Urinary bladder (tissue), 4 donors: ENCODE measurements around the gene GP1BA. TPM values are rescaled to one million over a fixed set of nuclear protein-coding genes. Genes with fewer than 3 reads are reported as not detected.

Experiments
- DNase-seq: peaks from one replicate; pipeline ENCODE4 v3.0.0-alpha.2; 2015; ENCODE audit errors: extremely low spot score
- H3K27ac ChIP-seq: one replicate; pipeline ENCODE4 v1.5.1; 2013; ENCODE audit warnings: low read depth, mild to moderate bottlenecking, moderate library complexity
- H3K36me3 ChIP-seq: one replicate; pipeline ENCODE4 v1.6.1; 2013; ENCODE audit warnings: mild to moderate bottlenecking, moderate library complexity; ENCODE audit not compliant: insufficient read depth
- H3K4me1 ChIP-seq: one replicate; pipeline ENCODE4 v1.6.1; 2013; ENCODE audit warnings: mild to moderate bottlenecking, moderate library complexity; ENCODE audit not compliant: insufficient read depth
- H3K4me3 ChIP-seq: one replicate; pipeline ENCODE4 v1.5.1; 2013; ENCODE audit warnings: low read depth, low read length
- WGBS: extraction: QIAGEN DNeasy Blood & Tissue Kit; methylation state at CpG from one replicate; pipeline ENCODE4 v1.1.7; 2013; 5-methylcytosine and 5-hydroxymethylcytosine counted together
- polyA plus RNA-seq: library from polyadenylated mRNA; stranded (reverse); fragments of 200-250 nt; gene quantifications from one replicate; pipeline ENCODE4 v1.2.3, GENCODE V29; 2013
- total RNA-seq: library from RNA; depleted of rRNA; stranded (reverse); fragments of >200 nt; gene quantifications from one replicate; pipeline ENCODE4 v1.2.3, GENCODE V29; 2014
- donor health status: healthy with polysubstance abuse.
- donor health status: healthy.

GP1BA gene
- not detected for total RNA-seq
- polyA plus RNA-seq: 0.04 TPM

GRCh38 chr17:4931963-4932362 is at the start of gene GP1BA:
Gene GP1BA (plus strand): TSS chr17:4932277. CDS start chr17:4932605, 328 bp downstream.
- H3K4me1 ChIP-seq: no peaks in the 10 kb centered on the region
- DNase-seq: no peak
- 86% methylated on average over 14 of the region's 14 CpGs for WGBS
- no peak within 1 kb of the TSS for H3K27ac ChIP-seq
- no peaks in the 10 kb centered on the region for H3K36me3 ChIP-seq
- H3K4me3 ChIP-seq: no peak within 1 kb of the TSS

DNA sequence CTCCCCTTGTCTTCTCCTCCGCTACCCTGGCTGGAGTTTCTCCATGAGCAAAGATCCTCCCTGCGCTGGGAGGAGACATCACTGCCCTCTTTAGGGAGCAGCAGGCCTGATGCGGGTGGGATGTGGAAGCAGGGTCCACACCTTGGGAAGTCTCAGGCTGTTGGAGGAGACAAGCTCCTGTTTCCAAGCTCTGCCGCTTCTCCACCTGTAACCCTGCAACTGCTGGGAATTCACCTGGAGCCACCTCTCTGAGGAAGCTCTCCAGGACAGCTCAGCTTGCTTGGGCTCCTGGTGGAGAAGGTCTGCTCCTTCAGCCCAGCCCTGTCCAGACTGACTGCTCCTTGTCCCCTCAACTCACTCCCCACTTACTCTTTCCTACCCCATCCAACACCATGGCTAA is 47.6 kb upstream of the GP1BA start:
- 94% methylated on average over 4 of the region's 4 CpGs for WGBS
- DNase-seq: no peak
- Histone ChIP-seq H3K36me3 (no peaks in the 10 kb centered on the region), H3K27ac (no peak overlapping the region), H3K4me1 (no peaks in the 10 kb centered on the region), H3K4me3 (no peak overlapping the region)

DNA sequence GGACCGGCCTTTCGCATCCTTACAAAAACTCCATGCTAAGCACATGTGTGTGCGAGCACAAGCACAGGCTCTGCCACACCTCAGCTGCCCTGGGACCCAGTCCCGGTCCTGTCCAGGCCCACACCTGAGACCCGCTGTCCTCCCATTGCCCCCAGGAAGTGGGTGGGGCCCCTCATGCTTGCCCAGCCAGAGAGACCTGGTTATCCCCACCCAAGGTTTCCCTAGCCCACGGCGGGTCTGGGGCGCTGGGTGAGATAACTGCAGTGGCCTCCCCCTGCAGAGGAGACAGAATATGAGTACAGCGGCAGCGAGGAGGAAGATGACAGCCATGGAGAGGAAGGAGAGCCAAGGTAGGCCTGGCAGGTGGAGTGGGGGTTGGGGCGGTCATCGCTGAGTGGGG is 45.2 kb upstream of the GP1BA start:
- H3K36me3 ChIP-seq: no peaks in the 10 kb centered on the region
- H3K4me3 ChIP-seq: no peak overlapping the region
- DNase-seq: no peak
- 93% methylated on average over 12 of the region's 12 CpGs for WGBS
- no peaks in the 10 kb centered on the region for H3K4me1 ChIP-seq
- no peak overlapping the region for H3K27ac ChIP-seq

DNA sequence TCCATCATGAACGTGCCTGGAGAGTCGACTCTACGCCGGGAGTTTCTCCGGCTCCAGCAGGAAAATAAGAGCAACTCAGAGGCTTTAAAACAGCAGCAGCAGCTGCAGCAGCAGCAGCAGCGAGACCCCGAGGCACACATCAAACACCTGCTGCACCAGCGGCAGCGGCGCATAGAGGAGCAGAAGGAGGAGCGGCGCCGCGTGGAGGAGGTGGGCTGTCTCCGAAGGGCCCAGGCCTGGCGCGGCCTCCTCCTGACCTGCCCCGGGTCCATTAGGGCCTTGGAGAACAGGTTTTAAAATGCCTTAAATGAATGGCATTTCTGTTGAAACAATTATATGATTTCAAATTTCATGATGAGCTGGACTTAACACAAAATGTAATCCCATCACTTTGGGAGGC is 44.5 kb upstream of the GP1BA start:
- no peak overlapping the region for H3K4me3 ChIP-seq
- WGBS: 92% methylated on average over 18 of the region's 18 CpGs
- H3K36me3 ChIP-seq: no peaks in the 10 kb centered on the region
- no peaks in the 10 kb centered on the region for H3K4me1 ChIP-seq
- H3K27ac ChIP-seq: no peak overlapping the region
- DNase-seq: no peak

GRCh38 chr17:4891411-4892410 is 40.4 kb upstream of the GP1BA start:
- no peak for DNase-seq
- Histone ChIP-seq H3K36me3 (peaks cover 3% of the 10 kb centered on the region), H3K4me1 (no peaks in the 10 kb centered on the region), H3K4me3 (no peak overlapping the region), H3K27ac (no peak overlapping the region)
- 94% methylated on average over 42 of the region's 42 CpGs for WGBS

- 84% methylated on average over 23 of the region's 23 CpGs for whole genome bisulfite sequencing
These were observed 39.4 kb upstream of the GP1BA start for GRCh38 chr17:4892499-4893221.

GRCh38 chr17:4893272-4893671 is 38.8 kb upstream of the GP1BA start:
- WGBS: 91% methylated on average over 18 of the region's 18 CpGs

More at GRCh38 chr17:4892499-4893221, 39.4 kb upstream of the GP1BA start:
- Histone ChIP-seq H3K36me3 (peaks cover 3% of the 10 kb centered on the region), H3K4me1 (no peaks in the 10 kb centered on the region), H3K4me3 (no peak overlapping the region), H3K27ac (no peak overlapping the region)
- DNase-seq: no peak

DNA sequence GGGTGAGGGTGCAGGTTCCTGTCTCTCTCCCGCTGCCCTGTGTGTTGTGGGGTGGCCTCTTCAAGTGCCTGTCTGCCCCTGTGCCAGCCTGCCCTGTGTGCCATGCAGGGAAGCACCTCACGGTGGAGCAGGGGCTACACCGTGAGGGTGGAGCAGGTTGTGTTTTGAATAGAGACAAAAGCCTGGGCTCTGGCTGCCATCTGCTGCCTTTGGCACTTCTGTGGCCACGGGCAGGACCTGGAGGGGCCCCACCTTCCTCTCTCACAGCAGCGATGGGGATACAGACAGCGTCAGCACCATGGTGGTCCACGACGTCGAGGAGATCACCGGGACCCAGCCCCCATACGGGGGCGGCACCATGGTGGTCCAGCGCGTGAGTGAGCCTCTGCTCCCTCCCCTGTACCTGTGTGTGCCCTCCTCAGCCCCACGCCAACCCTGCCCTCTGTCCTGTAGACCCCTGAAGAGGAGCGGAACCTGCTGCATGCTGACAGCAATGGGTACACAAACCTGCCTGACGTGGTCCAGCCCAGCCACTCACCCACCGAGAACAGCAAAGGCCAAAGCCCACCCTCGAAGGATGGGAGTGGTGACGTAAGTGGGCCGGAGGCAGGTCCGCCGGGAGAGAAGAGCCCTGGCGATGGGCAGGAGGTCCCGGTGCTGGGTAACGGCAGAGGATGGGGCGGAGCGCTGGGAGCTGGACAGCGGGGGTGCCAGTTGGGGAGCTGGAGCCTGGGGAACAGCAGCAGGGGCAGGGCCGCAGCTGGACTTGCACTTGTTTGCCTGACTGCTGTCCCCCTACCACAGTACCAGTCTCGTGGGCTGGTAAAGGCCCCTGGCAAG is 38.1 kb upstream of the GP1BA start:
- WGBS: 88% methylated on average over 31 of the region's 31 CpGs
- Histone ChIP-seq H3K27ac (no peak overlapping the region), H3K36me3 (peaks cover 3% of the 10 kb centered on the region), H3K4me3 (no peak overlapping the region), H3K4me1 (no peaks in the 10 kb centered on the region)
- no peak for DNase-seq

More at GRCh38 chr17:4893272-4893671, 38.8 kb upstream of the GP1BA start:
- Histone ChIP-seq H3K4me3 (no peak overlapping the region), H3K4me1 (no peaks in the 10 kb centered on the region), H3K27ac (no peak overlapping the region), H3K36me3 (peaks cover 3% of the 10 kb centered on the region)
- DNase-seq: no peak

DNA sequence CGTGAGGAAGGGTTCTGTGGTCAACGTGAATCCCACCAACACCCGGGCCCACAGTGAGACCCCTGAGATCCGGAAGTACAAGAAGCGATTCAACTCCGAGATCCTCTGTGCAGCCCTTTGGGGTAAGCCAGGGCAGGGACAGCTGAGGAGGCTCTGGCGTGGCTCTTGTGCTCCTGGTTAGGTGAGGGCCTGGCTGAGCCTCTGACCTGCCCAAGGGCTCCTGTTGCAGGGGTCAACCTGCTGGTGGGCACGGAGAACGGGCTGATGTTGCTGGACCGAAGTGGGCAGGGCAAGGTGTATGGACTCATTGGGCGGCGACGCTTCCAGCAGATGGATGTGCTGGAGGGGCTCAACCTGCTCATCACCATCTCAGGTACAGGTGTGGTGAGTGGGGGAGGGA is 37.0 kb upstream of the GP1BA start:
- DNase-seq: no peak
- H3K4me3 ChIP-seq: no peak overlapping the region
- H3K27ac ChIP-seq: no peak overlapping the region
- whole genome bisulfite sequencing: 94% methylated on average over 13 of the region's 13 CpGs
- peaks cover 3% of the 10 kb centered on the region for H3K36me3 ChIP-seq
- no peaks in the 10 kb centered on the region for H3K4me1 ChIP-seq

DNA sequence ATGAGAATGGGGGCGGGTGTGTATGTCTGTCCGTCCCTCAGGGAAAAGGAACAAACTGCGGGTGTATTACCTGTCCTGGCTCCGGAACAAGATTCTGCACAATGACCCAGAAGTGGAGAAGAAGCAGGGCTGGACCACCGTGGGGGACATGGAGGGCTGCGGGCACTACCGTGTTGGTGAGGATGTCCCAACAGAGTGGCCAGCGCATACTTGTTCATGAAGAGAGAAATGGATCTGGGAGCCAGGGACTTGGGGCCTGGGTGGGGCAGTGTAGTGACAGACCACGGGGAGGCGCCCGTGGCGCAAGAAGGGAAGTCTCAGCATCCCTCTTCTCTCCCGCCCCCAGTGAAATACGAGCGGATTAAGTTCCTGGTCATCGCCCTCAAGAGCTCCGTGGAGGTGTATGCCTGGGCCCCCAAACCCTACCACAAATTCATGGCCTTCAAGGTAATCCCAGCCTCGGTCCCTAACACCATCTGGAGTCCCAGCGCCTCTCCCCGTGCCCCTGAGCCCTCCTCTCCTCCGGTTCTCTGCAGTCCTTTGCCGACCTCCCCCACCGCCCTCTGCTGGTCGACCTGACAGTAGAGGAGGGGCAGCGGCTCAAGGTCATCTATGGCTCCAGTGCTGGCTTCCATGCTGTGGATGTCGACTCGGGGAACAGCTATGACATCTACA is 36.3 kb upstream of the GP1BA start:
- H3K27ac ChIP-seq: no peak overlapping the region
- no peak for DNase-seq
- no peaks in the 10 kb centered on the region for H3K4me1 ChIP-seq
- WGBS: 74% methylated on average over 27 of the region's 27 CpGs
- no peak overlapping the region for H3K4me3 ChIP-seq
- peaks cover 3% of the 10 kb centered on the region for H3K36me3 ChIP-seq

DNA sequence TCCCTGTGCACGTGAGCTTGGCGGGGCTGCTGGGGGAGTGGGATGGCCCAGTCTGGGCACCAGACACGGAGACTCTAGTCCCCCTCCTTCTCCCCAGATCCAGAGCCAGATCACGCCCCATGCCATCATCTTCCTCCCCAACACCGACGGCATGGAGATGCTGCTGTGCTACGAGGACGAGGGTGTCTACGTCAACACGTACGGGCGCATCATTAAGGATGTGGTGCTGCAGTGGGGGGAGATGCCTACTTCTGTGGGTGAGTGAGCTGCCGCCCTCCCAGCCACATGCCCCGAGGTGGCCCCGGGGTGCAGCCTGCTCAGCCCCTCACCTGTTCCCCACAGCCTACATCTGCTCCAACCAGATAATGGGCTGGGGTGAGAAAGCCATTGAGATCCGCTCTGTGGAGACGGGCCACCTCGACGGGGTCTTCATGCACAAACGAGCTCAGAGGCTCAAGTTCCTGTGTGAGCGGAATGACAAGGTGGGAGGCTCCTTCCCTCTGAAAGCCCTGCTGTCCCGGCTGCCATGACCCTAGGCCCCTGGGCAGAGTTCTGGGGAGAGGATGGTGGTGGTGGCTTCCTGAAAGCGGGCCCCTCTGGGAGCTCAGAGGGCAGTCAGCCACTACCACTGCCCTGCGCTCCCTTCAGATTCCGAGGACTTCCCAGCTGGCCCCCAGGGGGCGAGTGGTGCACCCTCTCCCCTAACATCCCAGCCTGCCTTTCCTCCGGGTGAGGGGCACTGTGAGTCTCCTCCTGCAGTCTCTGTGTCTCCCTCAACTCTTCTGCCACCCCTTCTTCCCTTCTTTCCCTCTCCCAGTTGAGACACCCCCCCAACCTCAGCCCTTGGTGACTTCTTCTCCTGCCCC is 35.5 kb upstream of the GP1BA start:
- H3K27ac ChIP-seq: no peak overlapping the region
- peaks cover 3% of the 10 kb centered on the region for H3K36me3 ChIP-seq
- no peak for DNase-seq
- no peaks in the 10 kb centered on the region for H3K4me1 ChIP-seq
- H3K4me3 ChIP-seq: no peak overlapping the region
- 89% methylated on average over 27 of the region's 27 CpGs for WGBS

GRCh38 chr17:4897198-4897687 is 34.8 kb upstream of the GP1BA start:
- no peak for DNase-seq
- WGBS: 83% methylated on average over 10 of the region's 10 CpGs

More at GRCh38 chr17:4897198-4897687, 34.8 kb upstream of the GP1BA start:
- Histone ChIP-seq H3K27ac (no peak overlapping the region), H3K36me3 (peaks cover 3% of the 10 kb centered on the region), H3K4me3 (no peak overlapping the region), H3K4me1 (no peaks in the 10 kb centered on the region)
